K562 (cell line): ENCODE measurements around the gene PYCR2. TPM values are rescaled to one million over a fixed set of nuclear protein-coding genes. Genes with fewer than 3 reads are reported as not detected.
A peak's percentile ranks its signal among the peaks of the same experiment; 100 is the strongest.

Source experiments
- CREB3L1 ChIP-seq: fragments of 450-650 bp; IDR thresholded peaks from 2 replicates; pipeline ENCODE4 v1.6.1; 2014; ENCODE audit warnings: low read depth, mild to moderate bottlenecking, moderate library complexity, borderline replicate concordance
- CTCFL ChIP-seq: IDR thresholded peaks from 2 replicates; pipeline ENCODE4 v1.6.1; 2011; ENCODE audit warnings: borderline replicate concordance, low read depth, mild to moderate bottlenecking, moderate library complexity, low read length; ENCODE audit not compliant: insufficient read depth, poor library complexity, severe bottlenecking
- FOXP4 ChIP-seq: sonication (generic); formaldehyde crosslinking; IDR thresholded peaks from 2 replicates; pipeline ENCODE4 v1.8.0; 2022; ENCODE audit warnings: mild to moderate bottlenecking, missing genetic modification reagents, borderline replicate concordance
- KHSRP ChIP-seq: fragments of 450-650 bp; IDR thresholded peaks from 2 replicates; pipeline ENCODE4 v1.6.1; 2017
- MITF ChIP-seq: IDR thresholded peaks from 2 replicates; pipeline ENCODE4 v1.6.1; 2014; ENCODE audit warnings: antibody characterized with exemption
- NFE2L1 ChIP-seq: fragments of 450-650 bp; IDR thresholded peaks from 2 replicates; pipeline ENCODE4 v1.6.1; 2016; ENCODE audit warnings: missing genetic modification characterization, low read depth, mild to moderate bottlenecking, missing compliant biosample characterization, moderate library complexity, borderline replicate concordance
- PHF8 ChIP-seq: fragments of 200-600 bp; sonication (generic); IDR thresholded peaks from 2 replicates; pipeline ENCODE4 v1.6.1; 2012; ENCODE audit warnings: mixed run types, mild to moderate bottlenecking, inconsistent platforms, low read length, moderate library complexity, borderline replicate concordance
- PRPF4 ChIP-seq: fragments of 200-400 bp; formaldehyde crosslinking; IDR thresholded peaks from one replicate; pipeline ENCODE4 v1.6.1; 2017; ENCODE audit warnings: low read length, low read depth, mild to moderate bottlenecking; ENCODE audit not compliant: insufficient read depth, poor library complexity, severe bottlenecking
- RB1 ChIP-seq: fragments of 450-650 bp; IDR thresholded peaks from 2 replicates; pipeline ENCODE4 v1.6.1; 2017; ENCODE audit warnings: low read depth, mild to moderate bottlenecking
- RBM22 ChIP-seq: fragments of 200-400 bp; formaldehyde crosslinking; IDR thresholded peaks from 2 replicates; pipeline ENCODE4 v1.6.1; 2018; ENCODE audit warnings: low read length, low read depth; ENCODE audit not compliant: poor library complexity, severe bottlenecking
- SMAD2 ChIP-seq: fragments of 150-350 bp; IDR thresholded peaks from 2 replicates; pipeline ENCODE4 v1.6.1; 2014; ENCODE audit warnings: low read depth, mild to moderate bottlenecking, low read length
- SRSF7 ChIP-seq: fragments of 200-400 bp; formaldehyde crosslinking; optimal IDR thresholded peaks from 2 replicates; pipeline ENCODE3; 2017; ENCODE audit warnings: mild to moderate bottlenecking, low read depth, low read length
- TFAP4 ChIP-seq: sonication (generic); formaldehyde crosslinking; IDR thresholded peaks from 2 replicates; pipeline ENCODE4 v1.8.0; 2022; ENCODE audit warnings: missing genetic modification reagents, mild to moderate bottlenecking, moderate library complexity, borderline replicate concordance
- THRB ChIP-seq: fragments of 450-650 bp; formaldehyde crosslinking; conservative IDR thresholded peaks from 2 replicates; pipeline ENCODE4 v1.4.0; 2022; ENCODE audit warnings: mild to moderate bottlenecking, missing genetic modification characterization
- ZNF12 ChIP-seq: sonication (generic); formaldehyde crosslinking; IDR thresholded peaks from 2 replicates; pipeline ENCODE4 v1.4.0; 2020; ENCODE audit warnings: mild to moderate bottlenecking, missing genetic modification reagents
- polyA plus RNA-seq, 8 experiments: library from polyadenylated mRNA; depleted of rRNA in 4 of 8; stranded (reverse) in 5 of 8; unstranded in 3 of 8; fragments of >200 nt; fragmentation: Nextera tagmentation in 2 of 8; fragmentation: Illumina TruSeq in 1 of 8; extraction: Ambion mirVana in 2 of 8; extraction: Trizol in 1 of 8; gene quantifications; 2 replicates each; pipeline versions ENCODE4 v1.2.1 to v1.2.3, GENCODE V29; 2011 to 2014; ENCODE audit warnings: inconsistent platforms in 1 of 8, missing spikeins in 1 of 8
- total RNA-seq, 7 experiments: library from RNA; depleted of rRNA in 6 of 7; stranded (reverse); fragments of >200 nt in 6 of 7; fragmentation: Illumina TruSeq in 2 of 7; extraction: Trizol in 2 of 7; gene quantifications; 2 replicates each; pipeline versions ENCODE4 v1.2.1 to v1.2.3, GENCODE V29; 2011 to 2021; ENCODE audit warnings: low replicate concordance in 1 of 7

The PYCR2 gene
- total and polyA plus RNA-seq, 9 of the 15 experiments (the other 6 are each of a cell fraction or from before 2014, with no cell fraction given): 5.5 to 219 (median 127) TPM

GRCh38 chr1:225923692-225924555 is at the start of gene PYCR2 (continued):
- TF ChIP-seq CREB3L1 (peak; percentile 90), PRPF4 (no peak), THRB (CRISPR knock-in tag) (0 out of 2 replicates have a peak, but pooled peaks have one; percentile 22), SMAD2 (no peak), CTCFL (no peak), RB1 (peak; percentile 81), SRSF7 (no peak), TFAP4 (CRISPR knock-in tag) (peak; percentile 94), RBM22 (peak; percentile 90), NFE2L1 (tag) (no peak), KHSRP (no peak), PHF8 (peak; percentile 96), FOXP4 (CRISPR knock-in tag) (no peak), MITF (no peak), ZNF12 (CRISPR knock-in tag) (peak; percentile 54; the same call in 1 of the 2 replicates)
